DND-41 (cell line): ENCODE data around the gene DUSP15.

Experiments
- CTCF ChIP-seq: IDR thresholded peaks from 2 replicates; pipeline ENCODE4 v1.5.1; 2012; ENCODE audit warnings: borderline replicate concordance, low read length, moderate library complexity, mild to moderate bottlenecking; ENCODE audit not compliant: poor library complexity, severe bottlenecking; ENCODE audit errors: extremely low read depth
- EZH2 ChIP-seq: IDR thresholded peaks from 3 replicates; pipeline ENCODE4 v1.6.1; 2012; ENCODE audit warnings: borderline replicate concordance, low read depth, mild to moderate bottlenecking, moderate library complexity, low read length, inconsistent platforms; ENCODE audit not compliant: severe bottlenecking

- TF ChIP-seq CTCF (no peak), EZH2 (no peak)
These were observed 24.9 kb downstream of the DUSP15 start, which contains the start of gene FOXS1 for GRCh38 chr20:31845300-31845863.
